ENCODE results near the gene PCGF2. TPM values are rescaled to one million over a fixed set of nuclear protein-coding genes. Genes with fewer than 3 reads are reported as not detected.

The PCGF2 gene
- total RNA-seq, 1 donor from 2014 or later, result 16.7 TPM

DNA sequence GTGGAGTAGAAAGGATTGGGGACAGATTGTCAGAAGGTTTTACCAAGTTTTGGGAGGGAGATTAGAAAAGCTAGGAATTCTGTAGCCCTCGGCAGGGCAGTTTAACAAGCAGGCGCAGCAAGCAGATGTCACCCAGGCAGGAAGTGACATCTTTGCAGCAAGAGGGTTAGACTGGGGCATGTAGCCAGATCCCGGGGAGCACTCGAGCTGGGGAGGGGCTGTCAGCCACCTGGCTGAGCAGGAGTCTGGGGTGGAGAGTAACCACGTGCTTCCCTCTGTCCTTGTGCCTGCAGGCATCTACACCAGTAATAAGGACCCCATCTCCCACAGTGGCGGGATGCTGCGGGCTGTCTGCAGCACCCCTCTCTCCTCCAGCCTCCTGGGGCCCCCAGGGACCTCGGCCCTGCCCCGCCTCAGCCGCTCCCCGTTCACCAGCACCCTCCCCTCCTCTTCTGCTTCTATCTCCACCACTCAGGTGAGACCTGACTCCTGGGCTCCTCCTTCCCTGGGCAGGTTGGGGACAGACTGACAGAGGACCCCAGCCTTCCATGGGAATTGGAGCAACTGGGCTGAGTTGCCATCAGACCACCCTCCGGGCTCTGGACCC lies 30.9 kb downstream of the PCGF2 start:
- peaks cover 20% of the 10 kb centered on the region for H3K4me1 Mint-ChIP-seq
- no peak overlapping the region for H2AFZ ChIP-seq (replicated peaks)
- H3K4me3 ChIP-seq, result no peak overlapping the region
- H3K4me1 ChIP-seq, result peaks cover 19% of the 10 kb centered on the region
- H3K27ac ChIP-seq, result no peak overlapping the region
- peaks cover 16% of the 10 kb centered on the region for H3K36me3 Mint-ChIP-seq
- no peak overlapping the region for H3K4me3 Mint-ChIP-seq
- peaks cover 32% of the 10 kb centered on the region for H4K20me1 ChIP-seq (ENCODE audit: low read depth)
- no peak for DNase-seq (ENCODE audit: low spot score)
- no peaks in the 10 kb centered on the region for H3K9me3 Mint-ChIP-seq
- peaks cover 28% of the 10 kb centered on the region for H3F3A ChIP-seq (ENCODE audit: low read depth)
- TF ChIP-seq EZH2 (IDR thresholded peaks at IDR 0.05) (no peak), EZH2phosphoT487 (IDR thresholded peaks at IDR 0.05) (no peak)
- TF ChIP-seq, protein P1, sequence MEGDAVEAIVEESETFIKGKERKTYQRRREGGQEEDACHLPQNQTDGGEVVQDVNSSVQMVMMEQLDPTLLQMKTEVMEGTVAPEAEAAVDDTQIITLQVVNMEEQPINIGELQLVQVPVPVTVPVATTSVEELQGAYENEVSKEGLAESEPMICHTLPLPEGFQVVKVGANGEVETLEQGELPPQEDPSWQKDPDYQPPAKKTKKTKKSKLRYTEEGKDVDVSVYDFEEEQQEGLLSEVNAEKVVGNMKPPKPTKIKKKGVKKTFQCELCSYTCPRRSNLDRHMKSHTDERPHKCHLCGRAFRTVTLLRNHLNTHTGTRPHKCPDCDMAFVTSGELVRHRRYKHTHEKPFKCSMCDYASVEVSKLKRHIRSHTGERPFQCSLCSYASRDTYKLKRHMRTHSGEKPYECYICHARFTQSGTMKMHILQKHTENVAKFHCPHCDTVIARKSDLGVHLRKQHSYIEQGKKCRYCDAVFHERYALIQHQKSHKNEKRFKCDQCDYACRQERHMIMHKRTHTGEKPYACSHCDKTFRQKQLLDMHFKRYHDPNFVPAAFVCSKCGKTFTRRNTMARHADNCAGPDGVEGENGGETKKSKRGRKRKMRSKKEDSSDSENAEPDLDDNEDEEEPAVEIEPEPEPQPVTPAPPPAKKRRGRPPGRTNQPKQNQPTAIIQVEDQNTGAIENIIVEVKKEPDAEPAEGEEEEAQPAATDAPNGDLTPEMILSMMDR (IDR thresholded peaks at IDR 0.05), result no peak
- H3K27me3 ChIP-seq, result peaks cover 34% of the 10 kb centered on the region
- no peaks in the 10 kb centered on the region for H3K9me3 ChIP-seq (ENCODE audit: low read depth)
- H3K9ac ChIP-seq, result no peak overlapping the region
- no peaks in the 10 kb centered on the region for H3K36me3 ChIP-seq
- no peaks in the 10 kb centered on the region for H3K79me2 ChIP-seq (ENCODE audit: low read depth)
- H3K27ac Mint-ChIP-seq, result no peak overlapping the region
- peaks cover 11% of the 10 kb centered on the region for H3K27me3 Mint-ChIP-seq (ENCODE audit: insufficient read depth, low read depth)
- H3K4me2 ChIP-seq, result no peak overlapping the region

GRCh38 chr17:38716368-38717005 lies 31.6 kb downstream of the PCGF2 start:
- no peaks in the 10 kb centered on the region for H3K79me2 ChIP-seq (ENCODE audit: low read depth)
- no peak overlapping the region for H3K9ac ChIP-seq
- peaks cover 19% of the 10 kb centered on the region for H3K4me1 ChIP-seq
- Mint-ChIP-seq H3K27ac (no peak overlapping the region), H3K9me3 (no peaks in the 10 kb centered on the region), H3K36me3 (peaks cover 17% of the 10 kb centered on the region), H3K4me3 (no peak overlapping the region), H3K4me1 (peaks cover 19% of the 10 kb centered on the region), H3K27me3 (ENCODE audit: insufficient read depth, low read depth) (peaks cover 10% of the 10 kb centered on the region)
- peaks cover 28% of the 10 kb centered on the region for H3F3A ChIP-seq (ENCODE audit: low read depth)
- no peaks in the 10 kb centered on the region for H3K36me3 ChIP-seq
- no peak overlapping the region for H3K27ac ChIP-seq
- H3K27me3 ChIP-seq, result peaks cover 28% of the 10 kb centered on the region
- H2AFZ ChIP-seq (replicated peaks), result no peak overlapping the region
- H3K4me3 ChIP-seq, result no peak overlapping the region
- no peak for DNase-seq (ENCODE audit: low spot score)
- no peaks in the 10 kb centered on the region for H3K9me3 ChIP-seq (ENCODE audit: low read depth)
- TF ChIP-seq EZH2 (IDR thresholded peaks at IDR 0.05) (no peak), EZH2phosphoT487 (IDR thresholded peaks at IDR 0.05) (no peak)
- TF ChIP-seq, protein P1 (IDR thresholded peaks at IDR 0.05), result no peak
- H3K4me2 ChIP-seq, result no peak overlapping the region
- H4K20me1 ChIP-seq (ENCODE audit: low read depth), result peaks cover 25% of the 10 kb centered on the region

DNA sequence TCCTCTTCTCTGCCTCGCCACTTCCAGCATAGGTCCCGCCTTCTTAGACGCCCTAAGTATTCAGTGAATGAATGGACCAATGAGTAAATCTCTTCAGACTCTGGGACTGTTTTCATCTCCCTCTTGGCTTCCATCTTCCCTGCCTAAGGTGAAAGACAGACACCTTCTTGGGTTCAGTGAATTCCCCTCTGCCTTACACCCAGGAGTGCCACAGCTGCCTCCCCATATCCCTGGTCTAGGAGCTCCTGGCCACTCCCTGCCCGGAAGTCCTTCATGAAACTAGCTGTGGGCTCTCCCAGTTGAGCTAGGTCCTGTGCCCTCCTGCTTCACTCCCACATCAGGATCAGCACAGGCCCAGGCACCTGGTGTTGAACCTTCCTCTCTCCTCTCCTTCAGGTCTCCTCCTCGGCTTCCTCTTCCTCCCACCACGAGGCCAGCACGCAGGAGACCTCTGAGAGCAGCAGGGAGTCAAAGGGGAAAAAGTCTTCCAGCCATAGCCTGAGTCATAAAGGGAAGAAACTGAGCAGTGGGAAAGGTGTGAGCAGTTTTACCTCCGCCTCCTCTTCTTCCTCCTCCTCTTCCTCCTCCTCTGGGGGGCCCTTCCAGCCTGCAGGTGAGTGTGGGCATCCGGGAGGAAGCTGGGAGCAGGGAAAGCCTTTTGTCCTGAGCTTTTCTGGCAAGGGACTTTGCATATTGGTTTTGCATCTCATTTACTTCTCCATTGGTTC lies 32.8 kb downstream of the PCGF2 start:
- Histone ChIP-seq H3K27ac (no peak overlapping the region), H3K4me1 (peaks cover 19% of the 10 kb centered on the region), H3K9ac (no peak overlapping the region), H3K9me3 (ENCODE audit: low read depth) (no peaks in the 10 kb centered on the region), H2AFZ (replicated peaks) (no peak overlapping the region), H3K36me3 (no peaks in the 10 kb centered on the region), H3K27me3 (peaks cover 17% of the 10 kb centered on the region), H3K79me2 (ENCODE audit: low read depth) (no peaks in the 10 kb centered on the region), H3K4me2 (no peak overlapping the region), H3F3A (ENCODE audit: low read depth) (peaks cover 18% of the 10 kb centered on the region), H3K4me3 (no peak overlapping the region), H4K20me1 (ENCODE audit: low read depth) (peaks cover 17% of the 10 kb centered on the region)
- Mint-ChIP-seq H3K4me3 (no peak overlapping the region), H3K27me3 (ENCODE audit: insufficient read depth, low read depth) (peaks cover 11% of the 10 kb centered on the region), H3K4me1 (peaks cover 12% of the 10 kb centered on the region), H3K36me3 (peaks cover 15% of the 10 kb centered on the region), H3K9me3 (no peaks in the 10 kb centered on the region), H3K27ac (peak overlapping the region; percentile 81)
- TF ChIP-seq, protein P1 (IDR thresholded peaks at IDR 0.05), result no peak
- TF ChIP-seq EZH2 (IDR thresholded peaks at IDR 0.05), result no peak
- TF ChIP-seq EZH2phosphoT487 (IDR thresholded peaks at IDR 0.05), result no peak
- no peak for DNase-seq (ENCODE audit: low spot score)
